ENCODE data around the gene PCYOX1L. TPM values are rescaled to one million over a fixed set of nuclear protein-coding genes. Genes with fewer than 3 reads are reported as not detected.

The PCYOX1L gene
- total RNA-seq, 3 donors from 2014 or later: 3.2 to 6.6 (median 5.2) TPM

DNA sequence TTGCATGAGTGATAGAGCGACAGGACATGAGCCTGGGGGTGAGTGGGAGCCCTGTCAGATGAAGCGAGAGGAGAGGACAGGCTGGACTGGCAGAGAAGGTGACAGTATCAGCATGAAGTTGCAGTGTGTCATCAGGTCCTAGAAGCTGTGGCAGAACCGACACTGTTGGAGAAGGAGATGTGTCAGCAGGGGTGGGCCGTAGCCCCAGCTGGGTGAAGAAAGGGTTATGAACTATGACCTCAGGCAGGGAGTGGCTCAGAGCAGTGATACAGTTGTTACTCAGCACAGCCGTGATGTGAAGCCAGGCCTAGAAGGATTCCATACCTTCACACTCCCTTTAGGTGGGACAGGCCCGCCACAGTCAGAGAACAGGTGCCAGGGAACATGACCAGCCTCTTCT is 7.6 kb downstream of the PCYOX1L start:
- no peaks in the 10 kb centered on the region for H3K9me3 ChIP-seq
- H3K4me1 ChIP-seq: no peaks in the 10 kb centered on the region
- H3K36me3 ChIP-seq: no peaks in the 10 kb centered on the region
- TF ChIP-seq POLR2A (IDR thresholded peaks at IDR 0.05) (no peak), POLR2AphosphoS5 (IDR thresholded peaks at IDR 0.05) (no peak)
- TF ChIP-seq, protein P1, sequence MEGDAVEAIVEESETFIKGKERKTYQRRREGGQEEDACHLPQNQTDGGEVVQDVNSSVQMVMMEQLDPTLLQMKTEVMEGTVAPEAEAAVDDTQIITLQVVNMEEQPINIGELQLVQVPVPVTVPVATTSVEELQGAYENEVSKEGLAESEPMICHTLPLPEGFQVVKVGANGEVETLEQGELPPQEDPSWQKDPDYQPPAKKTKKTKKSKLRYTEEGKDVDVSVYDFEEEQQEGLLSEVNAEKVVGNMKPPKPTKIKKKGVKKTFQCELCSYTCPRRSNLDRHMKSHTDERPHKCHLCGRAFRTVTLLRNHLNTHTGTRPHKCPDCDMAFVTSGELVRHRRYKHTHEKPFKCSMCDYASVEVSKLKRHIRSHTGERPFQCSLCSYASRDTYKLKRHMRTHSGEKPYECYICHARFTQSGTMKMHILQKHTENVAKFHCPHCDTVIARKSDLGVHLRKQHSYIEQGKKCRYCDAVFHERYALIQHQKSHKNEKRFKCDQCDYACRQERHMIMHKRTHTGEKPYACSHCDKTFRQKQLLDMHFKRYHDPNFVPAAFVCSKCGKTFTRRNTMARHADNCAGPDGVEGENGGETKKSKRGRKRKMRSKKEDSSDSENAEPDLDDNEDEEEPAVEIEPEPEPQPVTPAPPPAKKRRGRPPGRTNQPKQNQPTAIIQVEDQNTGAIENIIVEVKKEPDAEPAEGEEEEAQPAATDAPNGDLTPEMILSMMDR (IDR thresholded peaks at IDR 0.05): no peak
- H3K27me3 ChIP-seq: no peaks in the 10 kb centered on the region
- intact Hi-C loops (cut with DNase I; ENCODE audit: low total_unique reads): loop anchor here (10.0 kb wide), 1 partner anchor 199 kb away; no protein-coding TSS in a partner anchor
- no peak overlapping the region for H3K27ac ChIP-seq
- no peak overlapping the region for H3K4me3 ChIP-seq
- DNase-seq (ENCODE audit: low spot score in 2 of 2): no peak

DNA sequence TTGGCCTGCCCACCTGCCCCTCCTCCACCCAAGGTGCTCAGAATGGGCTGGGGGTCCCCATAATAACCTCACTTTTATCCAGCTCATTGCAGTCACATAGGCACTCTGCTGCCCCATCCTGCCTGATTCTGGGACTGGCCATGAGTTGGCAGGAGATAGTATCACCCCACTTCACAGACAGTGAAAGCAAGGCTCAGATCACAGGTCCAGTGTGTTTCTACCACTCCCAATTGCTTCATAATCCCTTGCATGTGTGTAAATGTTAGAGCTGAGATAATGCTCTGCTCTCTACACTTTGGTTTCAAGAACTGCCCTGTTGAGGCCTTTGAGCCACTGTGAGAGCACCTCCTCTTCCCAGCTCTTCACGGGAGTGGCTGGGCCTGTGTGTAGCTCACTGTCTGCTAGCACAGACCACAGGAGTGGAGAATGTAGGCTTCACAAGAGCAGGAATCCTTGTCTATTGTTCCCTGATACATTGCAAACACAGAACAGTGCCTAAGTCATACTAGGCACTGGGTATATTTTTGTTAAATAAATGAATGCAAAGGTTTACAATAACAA is 8.4 kb downstream of the PCYOX1L start:
- Histone ChIP-seq H3K4me1 (no peaks in the 10 kb centered on the region), H3K27me3 (no peaks in the 10 kb centered on the region), H3K36me3 (no peaks in the 10 kb centered on the region), H3K9me3 (no peaks in the 10 kb centered on the region), H3K27ac (no peak overlapping the region), H3K4me3 (no peak overlapping the region)
- TF ChIP-seq, protein P1 (IDR thresholded peaks at IDR 0.05): no peak
- TF ChIP-seq POLR2AphosphoS5 (IDR thresholded peaks at IDR 0.05): no peak
- TF ChIP-seq POLR2A (IDR thresholded peaks at IDR 0.05): no peak
- DNase-seq (ENCODE audit: low spot score in 2 of 2): no peak
- intact Hi-C loops (cut with DNase I; ENCODE audit: low total_unique reads): loop anchor here (10.0 kb wide), 1 partner anchor 199 kb away; no protein-coding TSS in a partner anchor

DNA sequence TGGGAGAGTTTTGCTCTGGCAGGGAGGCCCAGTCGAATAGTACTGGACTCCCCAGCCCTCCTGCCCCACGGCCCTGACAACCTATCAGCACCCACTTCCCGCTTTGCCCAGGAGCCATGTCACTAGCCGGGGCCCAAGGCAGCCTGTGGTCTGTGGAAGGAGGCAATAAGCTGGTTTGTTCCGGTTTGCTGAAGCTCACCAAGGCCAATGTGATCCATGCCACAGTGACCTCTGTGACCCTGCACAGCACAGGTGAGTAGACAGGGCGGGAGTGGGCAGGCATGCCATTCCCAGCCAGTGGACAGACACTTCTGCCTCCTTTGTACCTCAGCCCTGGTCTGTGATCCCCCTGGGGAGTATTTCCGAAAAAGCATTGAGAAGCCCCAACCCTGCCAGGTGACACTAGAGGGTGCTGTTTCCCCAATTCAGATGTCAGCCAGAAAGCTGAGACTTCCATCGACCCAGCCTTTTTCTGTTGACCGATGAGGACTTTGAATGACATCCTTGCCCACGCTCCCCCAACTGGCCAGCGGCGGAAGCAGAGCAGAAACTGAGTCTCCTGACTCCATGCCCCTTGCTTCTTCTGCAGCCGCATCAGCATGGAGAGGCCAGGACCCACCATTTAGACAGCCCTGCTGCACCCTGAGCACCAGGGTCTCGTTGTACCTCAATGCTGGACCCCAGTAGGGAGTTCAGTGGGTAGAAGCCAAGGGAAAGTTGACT is 9.6 kb downstream of the PCYOX1L start:
- H3K27ac ChIP-seq: no peak overlapping the region
- H3K36me3 ChIP-seq: no peaks in the 10 kb centered on the region
- no peak overlapping the region for H3K4me3 ChIP-seq
- no peaks in the 10 kb centered on the region for H3K4me1 ChIP-seq
- TF ChIP-seq POLR2AphosphoS5 (IDR thresholded peaks at IDR 0.05) (no peak), POLR2A (IDR thresholded peaks at IDR 0.05) (no peak)
- TF ChIP-seq, protein P1 (IDR thresholded peaks at IDR 0.05): peak; percentile 51 to 66 (median 63)
- no peaks in the 10 kb centered on the region for H3K9me3 ChIP-seq
- intact Hi-C loops (cut with DNase I; ENCODE audit: low total_unique reads): loop anchor here (10.0 kb wide), 1 partner anchor 197 kb away; no protein-coding TSS in a partner anchor
- H3K27me3 ChIP-seq: no peaks in the 10 kb centered on the region
- no peak for DNase-seq (ENCODE audit: low spot score in 2 of 2)

DNA sequence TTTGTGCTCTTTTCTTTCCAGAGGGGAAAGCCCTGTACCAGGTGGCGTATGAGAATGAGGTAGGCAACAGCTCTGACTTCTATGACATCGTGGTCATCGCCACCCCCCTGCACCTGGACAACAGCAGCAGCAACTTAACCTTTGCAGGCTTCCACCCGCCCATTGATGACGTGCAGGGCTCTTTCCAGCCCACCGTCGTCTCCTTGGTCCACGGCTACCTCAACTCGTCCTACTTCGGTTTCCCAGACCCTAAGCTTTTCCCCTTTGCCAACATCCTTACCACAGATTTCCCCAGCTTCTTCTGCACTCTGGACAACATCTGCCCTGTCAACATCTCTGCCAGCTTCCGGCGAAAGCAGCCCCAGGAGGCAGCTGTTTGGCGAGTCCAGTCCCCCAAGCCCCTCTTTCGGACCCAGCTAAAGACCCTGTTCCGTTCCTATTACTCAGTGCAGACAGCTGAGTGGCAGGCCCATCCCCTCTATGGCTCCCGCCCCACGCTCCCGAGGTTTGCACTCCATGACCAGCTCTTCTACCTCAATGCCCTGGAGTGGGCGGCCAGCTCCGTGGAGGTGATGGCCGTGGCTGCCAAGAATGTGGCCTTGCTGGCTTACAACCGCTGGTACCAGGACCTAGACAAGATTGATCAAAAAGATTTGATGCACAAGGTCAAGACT is 10.3 kb downstream of the PCYOX1L start:
- intact Hi-C loops (cut with DNase I; ENCODE audit: low total_unique reads): loop anchor here (10.0 kb wide), 1 partner anchor 197 kb away; no protein-coding TSS in a partner anchor

More for the DNA sequence above, 10.3 kb downstream of the PCYOX1L start:
- H3K27ac ChIP-seq: no peak overlapping the region
- no peaks in the 10 kb centered on the region for H3K4me1 ChIP-seq
- no peak overlapping the region for H3K4me3 ChIP-seq
- H3K36me3 ChIP-seq: no peaks in the 10 kb centered on the region
- DNase-seq (ENCODE audit: low spot score in 2 of 2): no peak
- TF ChIP-seq POLR2AphosphoS5 (IDR thresholded peaks at IDR 0.05) (no peak), POLR2A (IDR thresholded peaks at IDR 0.05) (no peak)
- TF ChIP-seq, protein P1 (IDR thresholded peaks at IDR 0.05): no peak
- no peaks in the 10 kb centered on the region for H3K9me3 ChIP-seq
- no peaks in the 10 kb centered on the region for H3K27me3 ChIP-seq

Measured in breast epithelium (tissue), 4 donors.